Mucosa of stomach (tissue), 1 donor: Measurements from ENCODE around the gene ELAVL4.

Experiments
- H3K27me3 ChIP-seq: one replicate; pipeline ENCODE4 v1.7.0; 2013; ENCODE audit warnings: mild to moderate bottlenecking, low read length; ENCODE audit not compliant: control insufficient read depth, insufficient read depth
- H3K36me3 ChIP-seq: one replicate; pipeline ENCODE4 v1.7.0; 2013; ENCODE audit warnings: low read length; ENCODE audit not compliant: control insufficient read depth, insufficient read depth
- H3K4me1 ChIP-seq: one replicate; pipeline ENCODE4 v1.7.0; 2013; ENCODE audit warnings: mild to moderate bottlenecking, low read length; ENCODE audit not compliant: control insufficient read depth, insufficient read depth
- H3K4me3 ChIP-seq: one replicate; pipeline ENCODE4 v1.7.0; 2013; ENCODE audit warnings: low read length
- H3K9ac ChIP-seq: one replicate; pipeline ENCODE4 v1.7.0; 2013; ENCODE audit warnings: mild to moderate bottlenecking, low read length, moderate library complexity
- H3K9me3 ChIP-seq: one replicate; pipeline ENCODE4 v1.7.0; 2013; ENCODE audit warnings: mild to moderate bottlenecking, low read length, moderate library complexity; ENCODE audit not compliant: control insufficient read depth
- donor health status: Pancreatic carcinoma.

ELAVL4 gene

GRCh38 chr1:50193002-50193401, 84.3 kb downstream of the ELAVL4 start:
- H3K27me3 ChIP-seq = no peaks in the 10 kb centered on the region
- no peaks in the 10 kb centered on the region for H3K36me3 ChIP-seq
- H3K9me3 ChIP-seq = no peaks in the 10 kb centered on the region
- H3K4me3 ChIP-seq = no peak overlapping the region
- H3K9ac ChIP-seq = no peak overlapping the region
- H3K4me1 ChIP-seq = no peaks in the 10 kb centered on the region

GRCh38 chr1:50195205-50195604, 86.5 kb downstream of the ELAVL4 start:
- H3K27me3 ChIP-seq = no peaks in the 10 kb centered on the region
- H3K36me3 ChIP-seq = no peaks in the 10 kb centered on the region
- H3K9ac ChIP-seq = no peak overlapping the region
- no peak overlapping the region for H3K4me3 ChIP-seq
- no peaks in the 10 kb centered on the region for H3K9me3 ChIP-seq
- no peaks in the 10 kb centered on the region for H3K4me1 ChIP-seq

- Histone ChIP-seq H3K27me3 (no peaks in the 10 kb centered on the region), H3K9ac (no peak overlapping the region), H3K4me3 (no peak overlapping the region), H3K9me3 (no peaks in the 10 kb centered on the region), H3K4me1 (no peaks in the 10 kb centered on the region), H3K36me3 (no peaks in the 10 kb centered on the region)
Observed at GRCh38 chr1:50196081-50196480, 87.4 kb downstream of the ELAVL4 start.

- Histone ChIP-seq H3K4me3 (no peak overlapping the region), H3K36me3 (no peaks in the 10 kb centered on the region), H3K9ac (no peak overlapping the region), H3K27me3 (no peaks in the 10 kb centered on the region), H3K4me1 (no peaks in the 10 kb centered on the region), H3K9me3 (no peaks in the 10 kb centered on the region)
Observed at GRCh38 chr1:50197216-50197615, 88.5 kb downstream of the ELAVL4 start.

- H3K27me3 ChIP-seq = no peaks in the 10 kb centered on the region
- no peaks in the 10 kb centered on the region for H3K4me1 ChIP-seq
- H3K36me3 ChIP-seq = no peaks in the 10 kb centered on the region
- no peaks in the 10 kb centered on the region for H3K9me3 ChIP-seq
- H3K4me3 ChIP-seq = no peak overlapping the region
- no peak overlapping the region for H3K9ac ChIP-seq
Observed at GRCh38 chr1:50208315-50208714, 99.6 kb downstream of the ELAVL4 start.

GRCh38 chr1:50208756-50209155, 100.0 kb downstream of the ELAVL4 start:
- Histone ChIP-seq H3K9me3 (no peaks in the 10 kb centered on the region), H3K9ac (no peak overlapping the region), H3K4me1 (no peaks in the 10 kb centered on the region), H3K36me3 (no peaks in the 10 kb centered on the region), H3K27me3 (no peaks in the 10 kb centered on the region), H3K4me3 (no peak overlapping the region)

- H3K9me3 ChIP-seq = no peaks in the 10 kb centered on the region
- H3K4me1 ChIP-seq = no peaks in the 10 kb centered on the region
- H3K4me3 ChIP-seq = no peak overlapping the region
- H3K27me3 ChIP-seq = no peaks in the 10 kb centered on the region
- no peaks in the 10 kb centered on the region for H3K36me3 ChIP-seq
- no peak overlapping the region for H3K9ac ChIP-seq
Observed at GRCh38 chr1:50209749-50210148, 101.0 kb downstream of the ELAVL4 start.

GRCh38 chr1:50213505-50213904, 104.8 kb downstream of the ELAVL4 start:
- Histone ChIP-seq H3K9ac (no peak overlapping the region), H3K9me3 (no peaks in the 10 kb centered on the region), H3K4me1 (no peaks in the 10 kb centered on the region), H3K27me3 (no peaks in the 10 kb centered on the region), H3K4me3 (no peak overlapping the region), H3K36me3 (no peaks in the 10 kb centered on the region)

GRCh38 chr1:50214717-50215116, 106.0 kb downstream of the ELAVL4 start:
- H3K36me3 ChIP-seq = no peaks in the 10 kb centered on the region
- H3K9ac ChIP-seq = no peak overlapping the region
- H3K9me3 ChIP-seq = no peaks in the 10 kb centered on the region
- no peaks in the 10 kb centered on the region for H3K4me1 ChIP-seq
- H3K27me3 ChIP-seq = no peaks in the 10 kb centered on the region
- no peak overlapping the region for H3K4me3 ChIP-seq

- Histone ChIP-seq H3K27me3 (no peaks in the 10 kb centered on the region), H3K9me3 (no peaks in the 10 kb centered on the region), H3K9ac (no peak overlapping the region), H3K4me3 (no peak overlapping the region), H3K4me1 (no peaks in the 10 kb centered on the region), H3K36me3 (no peaks in the 10 kb centered on the region)
Observed at GRCh38 chr1:50218344-50219120, 109.8 kb downstream of the ELAVL4 start.

- H3K9me3 ChIP-seq = no peaks in the 10 kb centered on the region
- H3K9ac ChIP-seq = no peak overlapping the region
- no peaks in the 10 kb centered on the region for H3K36me3 ChIP-seq
- H3K4me1 ChIP-seq = no peaks in the 10 kb centered on the region
- no peak overlapping the region for H3K4me3 ChIP-seq
- no peaks in the 10 kb centered on the region for H3K27me3 ChIP-seq
Observed at GRCh38 chr1:50228871-50229384, 120.2 kb downstream of the ELAVL4 start.

GRCh38 chr1:50231209-50231608, 122.5 kb downstream of the ELAVL4 start:
- H3K36me3 ChIP-seq = no peaks in the 10 kb centered on the region
- H3K4me3 ChIP-seq = no peak overlapping the region
- no peaks in the 10 kb centered on the region for H3K4me1 ChIP-seq
- H3K9ac ChIP-seq = no peak overlapping the region
- no peaks in the 10 kb centered on the region for H3K9me3 ChIP-seq
- H3K27me3 ChIP-seq = no peaks in the 10 kb centered on the region
